Left lung (tissue), 10 donors: ENCODE results near the gene DIP2B. TPM values are rescaled to one million over a fixed set of nuclear protein-coding genes. Genes with fewer than 3 reads are reported as not detected.
"Not testable (repeated sequence)": the region's sequence is repeated elsewhere in the genome, so short reads cannot be mapped to it uniquely, and the experiment has no call there.

ENCODE experiments used
- ATAC-seq: fragments of 200-7000 bp; cut with Tn5 transposase; one replicate; pipeline ENCODE4 v1.9.1; 2020; ENCODE audit warnings: moderate library complexity
- DNase-seq, 4 donors: peaks; one replicate each; pipeline ENCODE4 v3.0.0-alpha.2; 2013 to 2020
- H3K27ac ChIP-seq, 2 donors: fragments of 200-600 bp; sonication (generic) in 1 of 2; one replicate each; pipeline versions ENCODE4 v1.5.0 to v1.8.0; 2020 to 2021
- H3K27me3 ChIP-seq, 2 donors: fragments of 200-600 bp; sonication (generic) in 1 of 2; one replicate each; pipeline versions ENCODE4 v1.5.0 to v1.8.0; 2020 to 2021
- H3K36me3 ChIP-seq, 2 donors: fragments of 200-600 bp; sonication (generic) in 1 of 2; one replicate each; pipeline versions ENCODE4 v1.5.0 to v1.8.0; 2020 to 2021
- H3K4me1 ChIP-seq, 2 donors: fragments of 200-600 bp; one replicate each; pipeline ENCODE4 v1.8.0; 2021
- H3K4me3 ChIP-seq, 2 donors: fragments of 200-600 bp; sonication (generic) in 1 of 2; one replicate each; pipeline versions ENCODE4 v1.5.0 to v1.8.0; 2020 to 2021; ENCODE audit warnings: mild to moderate bottlenecking in 1 of 2
- H3K9me3 ChIP-seq, 2 donors: fragments of 200-600 bp; sonication (generic) in 1 of 2; one replicate each; pipeline versions ENCODE4 v1.5.0 to v1.8.0; 2020 to 2021
- CTCF ChIP-seq, 2 donors: fragments of 200-600 bp; sonication (generic) in 1 of 2; IDR thresholded peaks; one replicate each; pipeline versions ENCODE4 v1.5.0 to v1.8.0; 2021; ENCODE audit warnings: antibody characterized with exemption in 2 of 2
- intact Hi-C, 2 donors: fragments of 100-400 bp; cut with DNase I; formaldehyde crosslinking; loops; one replicate each; pipeline versions ENCODE4 v1.11.2 to v1.14.2; 2022
- polyA plus RNA-seq, 6 donors: library from polyadenylated mRNA; unstranded; fragments of 120-200 nt; gene quantifications; one replicate each; pipeline ENCODE4 v1.2.1, GENCODE V29; 2013; ENCODE audit not compliant: insufficient read length in 6 of 6
- total RNA-seq, 2 donors: library from RNA; stranded (reverse); fragmentation: NEBNext Ultra II Directional; extraction: Animal tissue kit (Norgen Biotek cat#: 25700); gene quantifications; one replicate each; pipeline ENCODE4 v1.2.1, GENCODE V29; 2021
- donor health status: DM: no; HTN: yes; CAD: no.
- donor health status: DM: no; HTN: no; CAD: no.

DIP2B gene
- total and polyA plus RNA-seq, 8 donors = 26.5 to 38.6 (median 33.8) TPM

- H3K27ac ChIP-seq = no peak overlapping the region
- H3K4me3 ChIP-seq = no peak overlapping the region
- no peak for TF ChIP-seq CTCF (IDR thresholded peaks at IDR 0.05)
These were observed 167.4 kb downstream of the DIP2B start for GRCh38 chr12:50672158-50672557.

GRCh38 chr12:50676756-50677155 lies 172.0 kb downstream of the DIP2B start:
- intact Hi-C loops = no loop called here
- Histone ChIP-seq H3K27me3 (no peaks in the 10 kb centered on the region), H3K4me3 (no peak overlapping the region), H3K4me1 (no peaks in the 10 kb centered on the region), H3K9me3 (no peaks in the 10 kb centered on the region), H3K36me3 (peaks cover 0 to 74% of the 10 kb centered on the region in 2 donors), H3K27ac (no peak overlapping the region)
- ATAC-seq = no peak
- DNase-seq = no peak
- no peak for TF ChIP-seq CTCF (IDR thresholded peaks at IDR 0.05)

More at GRCh38 chr12:50672158-50672557, 167.4 kb downstream of the DIP2B start:
- no peaks in the 10 kb centered on the region for H3K4me1 ChIP-seq
- intact Hi-C loops = no loop called here
- DNase-seq (no peak), ATAC-seq (no peak)
- H3K36me3 ChIP-seq = peaks cover 0 to 46% of the 10 kb centered on the region in 2 donors
- no peaks in the 10 kb centered on the region for H3K9me3 ChIP-seq
- no peaks in the 10 kb centered on the region for H3K27me3 ChIP-seq

GRCh38 chr12:50677858-50678257 lies 173.1 kb downstream of the DIP2B start:
- Histone ChIP-seq H3K27ac (no peak overlapping the region), H3K9me3 (no peaks in the 10 kb centered on the region), H3K4me3 (no peak overlapping the region), H3K27me3 (no peaks in the 10 kb centered on the region), H3K36me3 (peaks cover 0 to 83% of the 10 kb centered on the region in 2 donors), H3K4me1 (no peaks in the 10 kb centered on the region)
- no peak for TF ChIP-seq CTCF (IDR thresholded peaks at IDR 0.05)
- no peak for DNase-seq
- ATAC-seq = no peak
- intact Hi-C loops = no loop called here

- Histone ChIP-seq H3K4me3 (no peak overlapping the region), H3K9me3 (no peaks in the 10 kb centered on the region), H3K4me1 (no peaks in the 10 kb centered on the region), H3K36me3 (peaks cover 0 to 93% of the 10 kb centered on the region in 2 donors), H3K27me3 (no peaks in the 10 kb centered on the region), H3K27ac (no peak overlapping the region)
- DNase-seq (peak in 2 of 4 donors; percentile 38 to 51), ATAC-seq (no peak)
- no peak for TF ChIP-seq CTCF (IDR thresholded peaks at IDR 0.05)
- intact Hi-C loops = no loop called here
These were observed 174.0 kb downstream of the DIP2B start for GRCh38 chr12:50678650-50679365.

GRCh38 chr12:50679612-50680011 lies 174.8 kb downstream of the DIP2B start:
- intact Hi-C loops = no loop called here
- H3K27me3 ChIP-seq = no peaks in the 10 kb centered on the region
- H3K9me3 ChIP-seq = no peaks in the 10 kb centered on the region
- TF ChIP-seq CTCF (IDR thresholded peaks at IDR 0.05) = no peak
- peaks cover 0 to 95% of the 10 kb centered on the region in 2 donors for H3K36me3 ChIP-seq
- no peak overlapping the region for H3K4me3 ChIP-seq
- no peak overlapping the region for H3K27ac ChIP-seq
- no peak for DNase-seq
- H3K4me1 ChIP-seq = no peaks in the 10 kb centered on the region
- no peak for ATAC-seq

- ATAC-seq, intact Hi-C loops, DNase-seq, H3K4me1 ChIP-seq, H3K9me3 ChIP-seq, H3K27ac ChIP-seq, H3K27me3 ChIP-seq, H3K4me3 ChIP-seq: not testable (repeated sequence)
- H3K36me3 ChIP-seq = peaks cover 0 to 86% of the 10 kb centered on the region in 2 donors
These were observed 176.3 kb downstream of the DIP2B start for GRCh38 chr12:50681064-50681463.
